ENCODE data around the gene ZNF200.
A peak's percentile ranks its signal among the peaks of the same experiment; 100 is the strongest.
"Not testable (repeated sequence)": the region's sequence is repeated elsewhere in the genome, so short reads cannot be mapped to it uniquely, and the experiment has no call there.

Gene ZNF200

DNA sequence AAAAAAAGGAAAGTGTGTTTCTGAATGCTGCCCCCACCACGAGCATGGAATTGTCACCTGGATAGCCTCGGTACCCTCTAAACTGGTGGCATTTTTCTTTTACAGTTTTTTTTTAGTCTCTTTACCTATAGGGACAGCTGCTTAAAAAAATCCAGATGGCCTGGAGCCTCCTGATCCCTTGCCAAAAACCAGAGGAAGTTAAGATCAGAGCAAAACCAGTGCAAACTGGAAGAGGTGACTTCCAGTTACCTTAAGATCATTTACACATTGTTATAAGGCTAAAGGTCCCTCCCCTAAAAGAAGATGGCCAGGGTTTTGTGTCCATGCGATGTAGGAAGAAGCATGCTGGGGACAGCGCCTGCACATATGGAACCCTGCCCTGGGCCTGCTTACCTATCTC, 18.0 kb upstream of the ZNF200 start:
- no peak for DNase-seq (ENCODE audit: low read depth in 3 of 3)

DNA sequence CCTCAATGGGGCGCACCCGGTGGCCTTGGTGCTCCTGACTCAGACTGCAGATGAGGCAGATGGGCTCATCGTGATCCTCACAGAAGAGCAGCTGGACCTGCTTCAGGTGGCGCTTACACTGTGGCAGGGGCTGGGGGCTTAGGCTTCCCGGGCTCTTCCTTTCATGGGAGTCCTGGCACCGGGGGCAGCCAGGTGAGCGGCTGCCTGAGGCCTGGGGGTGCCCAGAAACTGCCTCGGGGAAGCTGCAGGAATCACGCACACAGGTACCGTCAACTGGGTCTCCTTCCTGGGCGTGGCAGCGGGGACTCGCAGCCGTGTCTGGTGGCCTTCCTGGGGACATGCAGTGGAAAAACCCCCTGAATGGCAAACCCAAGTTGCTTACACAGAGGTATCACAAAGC, 14.5 kb upstream of the ZNF200 start:
- no peak for DNase-seq (ENCODE audit: low read depth in 3 of 3)

DNA sequence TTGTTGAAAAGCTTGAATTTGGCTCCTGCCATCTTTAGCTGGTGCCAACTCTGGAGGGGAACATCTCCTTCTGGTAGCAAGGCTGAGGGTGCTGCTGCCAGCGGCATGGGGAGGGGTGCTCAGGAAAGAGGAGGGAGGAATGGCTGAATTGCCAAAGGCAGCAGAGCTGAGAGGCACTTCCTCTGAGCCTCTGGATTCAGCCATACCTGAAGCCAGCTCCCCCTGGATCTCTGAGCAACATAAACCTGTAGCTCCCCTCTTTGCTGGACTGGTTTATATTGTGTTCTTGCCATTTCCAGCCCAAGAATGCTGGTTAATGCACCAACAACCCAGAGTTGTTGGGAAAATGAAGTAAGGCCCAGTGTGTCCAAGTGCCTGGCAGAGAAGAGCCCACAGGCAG, 14.1 kb upstream of the ZNF200 start:
- DNase-seq (ENCODE audit: low read depth in 3 of 3), result no peak

DNA sequence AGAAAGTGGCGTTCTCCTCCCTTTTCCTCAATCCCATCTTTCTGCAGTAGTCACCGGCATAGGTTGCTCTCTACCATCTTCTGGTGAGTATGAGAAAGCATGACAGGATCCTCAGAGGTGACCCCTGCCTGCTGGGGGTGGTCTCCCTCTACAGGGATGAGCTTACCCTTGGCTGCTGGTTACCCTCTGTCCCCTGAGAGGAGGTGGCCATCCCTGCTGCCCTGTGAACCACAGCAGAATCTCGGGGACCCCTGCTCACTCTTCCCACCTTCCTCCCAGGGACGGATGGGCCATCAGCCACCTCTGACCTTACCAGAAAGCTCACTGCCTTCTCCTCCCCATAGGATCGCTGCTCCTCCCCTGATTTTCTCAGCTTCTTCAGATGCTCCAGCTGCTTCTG, 13.6 kb upstream of the ZNF200 start:
- DNase-seq (ENCODE audit: low read depth in 3 of 3), result no peak

DNA sequence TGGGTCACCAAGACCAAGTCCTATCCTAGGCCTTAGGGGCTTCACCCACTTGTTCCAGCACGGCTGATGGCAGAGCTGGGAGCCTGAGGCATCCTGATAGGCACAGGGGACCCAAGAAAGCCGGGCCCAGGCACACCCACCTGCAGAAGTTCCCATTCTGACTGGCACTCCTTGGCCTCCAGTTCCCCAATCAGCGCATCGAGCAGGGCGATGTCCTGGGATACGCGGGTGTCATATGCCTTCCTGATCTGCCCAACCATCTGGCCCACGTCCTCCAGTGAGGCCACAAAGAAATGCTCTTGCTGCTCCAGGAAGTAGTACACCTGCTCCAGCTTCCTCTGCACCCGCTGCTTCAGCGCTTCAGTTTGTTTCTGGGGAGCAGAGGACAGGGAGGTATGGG, 11.9 kb upstream of the ZNF200 start:
- DNase-seq (ENCODE audit: low read depth in 3 of 3), result no peak

DNA sequence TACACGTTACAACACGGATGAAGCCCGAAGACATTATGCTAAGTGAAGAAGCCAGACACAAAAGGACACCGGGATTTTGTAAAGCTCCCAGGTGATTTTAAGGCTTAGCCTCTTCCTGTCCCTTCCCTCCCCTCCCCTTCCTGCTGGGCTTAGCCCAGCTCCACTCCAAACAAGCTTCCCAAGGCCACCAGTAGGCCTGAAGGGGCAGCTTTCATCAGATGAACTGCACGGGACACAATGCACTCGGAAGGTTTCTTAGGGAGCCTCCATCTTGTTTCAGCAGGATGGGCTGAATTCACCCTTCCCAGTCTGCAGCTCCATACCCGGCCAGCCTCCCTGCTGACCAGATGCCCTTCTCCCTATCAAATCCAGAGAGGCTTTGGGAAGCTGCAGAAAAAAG, 11.0 kb upstream of the ZNF200 start:
- DNase-seq (ENCODE audit: low read depth in 3 of 3), result no peak

DNA sequence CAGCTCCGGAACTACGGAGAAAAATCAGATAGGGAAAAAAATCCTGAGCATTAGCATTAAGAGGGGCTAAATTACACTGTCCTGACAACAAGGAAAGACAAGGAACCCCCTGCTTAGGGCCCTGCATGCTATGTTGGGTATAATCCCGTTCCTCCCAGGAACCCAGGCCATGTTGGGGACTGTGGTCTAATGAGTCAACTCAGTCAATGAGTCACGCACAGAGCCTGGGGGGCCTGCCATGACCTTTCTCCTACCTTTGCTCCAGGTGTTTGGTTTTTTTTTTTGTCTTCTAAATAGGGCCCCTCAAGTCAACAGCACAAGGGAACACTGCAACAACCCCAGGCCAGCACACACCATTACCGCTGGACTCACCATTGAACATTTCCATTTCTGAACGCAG, 8.9 kb upstream of the ZNF200 start:
- no peak for DNase-seq (ENCODE audit: low read depth in 3 of 3)

DNA sequence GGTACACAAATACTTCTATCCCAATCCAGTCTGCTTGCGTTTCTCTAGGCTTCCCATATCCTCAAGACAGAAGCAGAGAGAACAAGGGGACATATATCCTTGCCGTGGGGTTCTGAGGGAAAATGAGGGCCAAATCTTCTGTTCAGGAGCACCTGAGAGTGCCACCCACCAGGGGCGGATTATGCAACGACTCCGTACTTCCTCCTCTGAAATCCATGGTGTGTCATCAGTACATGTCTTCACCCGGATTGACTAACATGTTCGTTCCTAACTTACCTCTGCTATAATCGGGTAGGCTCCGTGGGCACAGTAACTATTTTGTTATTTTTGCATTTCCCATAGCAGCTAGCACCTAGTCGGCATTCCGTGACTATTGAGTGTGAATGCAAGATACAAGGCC, 7.8 kb upstream of the ZNF200 start:
- no peak for DNase-seq (ENCODE audit: low read depth in 3 of 3)

DNA sequence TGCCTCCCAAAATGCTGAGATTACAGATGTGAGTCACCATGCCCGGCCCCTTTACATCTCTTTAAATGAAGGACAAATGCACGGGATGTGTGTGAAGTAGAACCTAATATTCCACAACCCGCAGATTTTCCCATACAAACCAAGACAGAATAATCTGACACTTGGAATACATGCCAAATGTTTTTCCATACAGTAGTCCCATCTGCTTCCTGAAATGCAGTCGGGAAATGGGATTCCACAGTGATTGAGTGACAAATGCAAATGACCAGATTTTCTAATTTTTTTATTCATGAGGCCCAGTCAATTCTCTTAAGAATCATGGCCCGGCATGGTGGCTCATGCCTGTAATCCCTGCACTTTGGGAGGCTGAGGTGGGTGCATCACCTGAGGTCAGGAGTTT, 6.8 kb upstream of the ZNF200 start:
- DNase-seq (ENCODE audit: low read depth in 3 of 3), result no peak

DNA sequence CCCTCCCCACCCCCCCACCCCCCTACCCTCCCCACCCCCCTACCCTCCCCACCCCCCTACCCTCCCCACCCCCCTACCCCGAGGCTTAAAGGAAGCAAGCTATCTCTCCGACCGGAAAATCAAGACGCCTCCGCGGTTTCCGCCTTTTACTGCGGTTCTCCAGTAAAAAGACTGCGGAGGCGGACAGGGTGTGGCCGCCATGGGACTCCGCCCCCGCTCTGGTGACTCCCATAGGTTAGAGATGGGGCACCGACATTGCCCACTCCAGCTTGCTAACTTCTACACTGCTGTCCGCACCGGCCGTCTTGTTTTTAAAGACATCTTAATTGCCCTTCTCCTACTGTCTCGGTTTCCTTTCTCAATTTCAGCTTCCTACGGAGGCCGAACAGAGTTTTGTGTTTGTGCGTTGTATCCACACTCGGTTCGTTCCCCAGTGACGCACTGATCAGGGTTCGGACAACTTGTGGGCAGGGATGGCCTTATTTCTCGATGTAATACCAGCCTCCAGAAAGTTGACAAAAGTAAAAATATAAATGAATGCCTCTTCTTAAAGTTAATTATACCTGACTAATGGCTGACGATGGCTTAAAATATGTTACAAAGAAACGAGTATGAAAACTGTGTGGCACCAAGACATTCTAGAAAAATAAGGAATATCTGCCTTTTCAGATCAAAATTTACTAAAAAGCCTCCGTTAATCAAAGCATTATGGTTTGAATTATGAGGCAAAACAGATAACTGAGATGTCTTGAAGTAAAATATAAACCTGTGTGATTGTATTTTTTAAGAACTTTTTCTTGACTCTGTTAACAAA, 1.1 kb upstream of the ZNF200 start:
- peak in 1 of 3 experiments; percentile 25 for DNase-seq (ENCODE audit: low read depth in 3 of 3)

DNA sequence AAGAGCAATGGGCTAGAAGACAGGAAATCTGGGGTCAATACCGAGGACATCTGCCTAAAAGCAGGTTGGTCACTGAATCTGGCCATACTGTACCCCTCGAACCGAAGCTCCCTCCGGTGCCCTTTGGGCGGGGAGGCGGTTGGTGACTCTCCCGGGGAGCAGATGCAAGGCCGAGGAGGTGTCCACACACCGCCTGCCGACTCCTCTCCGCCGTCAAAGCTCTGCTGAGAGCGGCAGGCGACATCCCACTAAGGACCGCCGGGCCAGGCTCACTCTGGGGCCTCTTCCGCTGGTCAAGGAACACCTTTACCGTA, 458 bp downstream of the ZNF200 start:
- DNase-seq (ENCODE audit: low read depth in 3 of 3), result no peak

DNA sequence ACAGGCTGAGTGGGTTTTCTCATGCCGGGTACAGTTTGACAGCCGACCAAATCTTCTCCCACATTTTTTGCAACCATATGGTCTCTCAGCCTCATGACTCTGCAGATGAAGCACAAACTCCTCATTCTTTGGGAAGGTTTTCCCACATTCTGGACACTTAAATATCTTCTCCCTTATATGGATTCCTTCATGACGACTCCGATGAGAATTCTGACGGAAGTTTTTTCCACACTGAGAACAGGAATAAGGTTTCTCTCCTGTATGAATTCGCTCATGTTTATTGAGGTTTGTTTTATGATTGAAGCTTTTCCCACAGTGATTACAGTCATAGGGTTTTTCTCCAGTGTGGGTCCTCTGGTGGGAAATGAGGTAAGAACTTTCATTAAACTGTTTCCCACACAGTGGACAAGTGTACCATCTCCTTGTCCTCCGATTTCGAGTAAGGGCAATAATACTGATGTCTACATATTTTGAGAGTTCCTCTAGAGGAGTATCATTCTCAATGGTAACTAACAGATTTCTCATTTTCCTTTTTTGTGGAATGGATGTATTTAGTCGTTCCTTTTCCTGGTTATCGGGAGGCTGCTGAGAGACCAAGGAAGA, 10.9 kb downstream of the ZNF200 start:
- DNase-seq (ENCODE audit: low read depth in 3 of 3), result no peak

DNA sequence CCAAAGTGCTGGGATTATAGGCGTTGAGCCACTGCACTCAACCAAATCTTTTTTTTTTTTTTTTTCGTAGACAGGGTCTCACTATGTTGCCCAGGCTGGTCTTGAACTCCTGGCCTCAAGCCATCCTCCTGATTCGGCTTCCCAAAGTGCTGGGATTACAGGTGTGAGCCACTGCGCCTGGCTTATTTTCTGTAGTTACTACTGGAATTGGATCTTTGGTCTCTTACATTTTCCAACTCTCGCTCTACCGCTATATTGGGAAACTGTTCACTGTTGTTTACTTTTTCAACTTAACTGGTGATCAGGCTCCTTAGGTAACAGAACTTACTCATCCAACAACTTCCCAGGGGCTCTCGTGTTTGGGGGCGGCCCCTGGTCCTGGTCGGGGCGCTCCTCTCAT, 14.1 kb downstream of the ZNF200 start:
- no peak for DNase-seq (ENCODE audit: low read depth in 3 of 3)

DNA sequence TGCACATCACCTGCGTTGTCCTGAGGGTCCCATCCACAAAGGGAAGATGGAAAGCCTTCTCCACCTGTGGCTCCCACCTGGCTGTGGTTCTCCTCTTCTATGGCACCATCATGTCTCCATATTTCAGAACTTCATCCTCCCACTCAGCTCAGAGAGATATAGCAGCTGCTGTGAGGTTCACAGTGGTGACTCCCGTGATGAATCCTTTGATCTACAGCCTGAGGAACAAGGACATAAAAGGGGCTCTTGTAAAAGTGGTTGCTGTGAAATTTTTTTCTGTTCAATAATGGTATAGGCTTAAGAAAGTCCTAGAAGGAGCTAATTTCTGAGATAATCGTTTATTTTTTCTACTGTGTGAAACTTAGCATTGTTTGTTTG, 18.7 kb downstream of the ZNF200 start:
- no peak for DNase-seq (ENCODE audit: low read depth in 3 of 3)

DNA sequence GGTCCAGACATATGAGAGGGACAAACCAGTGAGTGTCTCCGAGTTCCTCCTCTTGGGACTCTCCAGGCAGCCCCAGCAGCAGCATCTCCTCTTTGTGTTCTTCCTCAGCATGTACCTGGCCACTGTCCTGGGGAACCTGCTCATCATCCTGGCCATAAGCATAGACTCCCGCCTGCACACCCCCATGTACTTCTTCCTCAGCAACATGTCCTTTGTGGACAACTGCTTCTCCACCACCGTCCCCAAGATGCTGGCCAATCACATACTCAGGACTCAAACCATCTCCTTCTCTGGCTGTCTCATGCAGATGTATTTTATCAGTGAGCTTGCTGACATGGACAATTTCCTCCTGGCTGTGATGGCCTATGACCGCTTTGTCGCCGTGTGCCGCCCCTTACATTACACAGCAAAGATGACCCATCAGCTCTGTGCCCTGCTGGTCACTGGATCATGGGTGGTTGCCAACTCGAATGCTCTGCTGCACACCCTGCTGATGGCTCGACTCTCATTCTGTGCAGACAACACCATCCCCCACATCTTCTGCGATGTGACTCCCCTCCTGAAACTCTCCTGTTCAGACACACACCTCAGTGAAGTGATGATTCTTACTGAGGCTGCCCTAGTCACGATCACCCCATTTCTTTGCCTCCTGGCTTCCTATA, 19.2 kb downstream of the ZNF200 start:
- DNase-seq (ENCODE audit: low read depth in 3 of 3), result no peak

DNA sequence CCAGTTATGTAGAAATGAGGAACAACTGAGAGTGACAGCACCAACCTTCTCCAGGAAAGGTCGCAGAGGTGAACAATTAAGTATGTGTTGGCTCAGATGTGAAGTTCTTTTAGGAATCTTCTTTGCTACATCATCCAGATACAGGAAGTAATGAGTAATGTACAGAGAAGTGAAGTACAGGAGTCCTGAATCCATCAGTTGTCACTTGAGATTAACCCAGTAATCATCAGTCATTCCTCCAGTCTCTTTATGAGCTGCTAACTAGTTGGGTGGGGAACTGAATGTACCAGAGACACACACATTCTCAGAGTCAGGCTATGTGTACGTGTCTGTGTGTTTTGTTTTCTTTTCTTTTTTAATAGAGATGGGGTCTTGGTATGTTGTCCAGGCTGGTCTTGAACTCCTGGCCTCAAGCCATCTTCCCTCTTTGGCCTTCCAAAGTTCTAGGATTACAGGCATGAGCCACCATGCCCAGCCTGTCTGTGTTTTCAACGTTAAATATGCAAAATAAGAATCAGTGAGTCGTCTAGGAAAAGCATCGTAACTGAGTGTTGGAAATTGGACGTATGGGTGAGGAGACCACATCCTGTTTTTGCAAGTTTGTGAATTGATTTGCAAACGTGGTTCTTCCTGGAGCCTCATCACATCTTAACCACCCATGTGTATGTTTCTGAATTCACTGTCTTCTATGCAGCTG, 19.9 kb downstream of the ZNF200 start:
- no peak for DNase-seq (ENCODE audit: low read depth in 3 of 3)

DNA sequence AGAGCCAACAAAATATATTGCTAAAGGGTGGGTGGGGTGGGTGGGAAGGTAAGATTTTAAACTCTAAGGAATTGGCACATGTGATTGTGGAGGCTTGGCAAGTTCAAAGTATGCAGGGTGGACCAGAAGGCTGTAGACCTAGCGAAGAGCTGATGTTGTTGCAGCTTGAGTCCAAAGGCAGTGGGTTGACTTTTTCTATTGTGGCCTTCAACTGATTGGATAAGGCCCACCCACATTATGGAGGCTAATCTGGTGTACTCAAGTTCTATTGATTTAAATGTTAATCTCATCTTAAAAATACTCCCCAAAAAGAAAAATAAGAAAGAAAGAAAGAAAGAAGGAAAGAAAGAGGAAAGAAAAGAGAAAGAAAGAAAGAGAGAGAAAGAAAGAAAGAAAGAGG, 22.4 kb downstream of the ZNF200 start:
- no peak for DNase-seq (ENCODE audit: low read depth in 3 of 3)

DNA sequence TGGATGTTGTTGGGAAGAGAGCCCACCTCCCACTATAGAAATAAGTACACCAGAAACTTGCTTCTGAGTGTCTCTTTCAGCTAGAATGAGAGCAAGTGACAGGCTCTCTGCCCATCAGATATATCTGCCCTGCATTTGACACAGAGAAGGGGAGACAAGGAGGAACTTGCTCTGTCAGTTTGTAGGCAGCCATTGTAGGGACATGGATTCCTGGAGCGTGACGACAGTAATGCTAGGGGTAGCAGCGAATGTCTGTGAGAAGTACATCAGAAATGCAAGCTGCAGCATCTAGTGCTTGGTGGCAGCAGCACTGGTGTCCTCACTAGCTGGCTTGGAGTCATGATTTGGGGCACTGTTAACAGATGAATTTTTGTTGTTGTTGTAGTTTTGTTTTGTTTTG, 23.0 kb downstream of the ZNF200 start:
- no peak for DNase-seq (ENCODE audit: low read depth in 3 of 3)

DNA sequence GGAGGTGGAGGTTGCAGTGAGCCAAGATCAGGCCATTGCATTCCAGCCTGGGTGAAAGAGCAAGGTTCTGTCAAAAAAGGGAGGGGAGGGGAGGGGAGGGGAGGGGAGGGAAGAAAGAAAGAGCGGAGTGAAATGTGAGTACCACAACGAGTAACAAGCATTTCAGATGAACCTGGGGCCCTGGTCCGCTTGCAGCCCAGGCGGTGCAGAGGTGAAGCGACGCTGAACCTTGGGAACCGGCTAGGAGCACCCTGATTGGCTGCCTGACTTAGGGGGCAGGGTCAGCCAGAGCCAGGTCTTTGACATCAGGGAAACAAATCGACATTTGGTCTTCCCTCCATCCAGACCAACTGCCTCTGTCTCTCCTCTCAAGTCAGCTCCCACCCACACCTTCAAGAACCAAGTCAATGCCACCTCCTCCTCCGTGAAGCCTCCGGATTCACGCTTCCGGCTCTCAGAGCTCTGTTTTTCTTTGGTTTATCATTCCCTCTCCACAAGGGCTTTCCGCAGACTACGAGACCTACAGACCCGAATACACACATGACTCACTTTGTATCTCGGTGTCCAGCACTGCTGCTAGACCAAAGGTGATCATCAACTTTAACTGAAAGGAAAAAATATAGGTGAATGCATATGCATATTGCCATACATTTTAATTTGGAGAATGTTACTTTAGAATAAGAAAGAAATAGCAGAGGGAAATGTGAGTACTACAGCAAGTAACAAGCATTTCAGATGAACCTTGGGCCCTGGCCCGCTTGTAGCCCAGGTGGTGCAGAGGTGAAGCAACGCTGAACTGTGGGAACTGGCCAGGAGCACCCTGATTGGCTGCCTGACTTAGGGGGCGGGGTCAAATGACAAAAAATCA, 27.6 kb downstream of the ZNF200 start:
- DNase-seq (ENCODE audit: low read depth in 3 of 3), result no peak

DNA sequence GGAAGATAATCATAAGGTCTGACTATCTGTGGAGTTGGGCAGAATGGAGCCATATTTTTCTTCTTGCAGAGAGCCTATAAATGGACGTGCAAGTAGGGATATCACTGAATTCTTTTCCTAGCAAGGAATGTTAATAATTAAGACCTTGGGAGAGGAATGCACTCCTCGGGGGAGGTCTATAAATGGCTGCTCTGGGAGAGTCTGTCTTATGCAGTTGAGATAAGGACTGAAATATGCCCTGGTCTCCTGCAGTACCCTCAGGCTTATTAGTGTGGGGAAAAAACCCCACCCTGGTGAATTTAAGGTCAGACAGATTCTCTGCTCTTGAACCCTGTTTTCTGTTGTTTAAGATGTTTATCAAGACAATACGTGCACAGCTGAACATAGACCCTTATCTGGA, 29.0 kb downstream of the ZNF200 start:
- DNase-seq (ENCODE audit: low read depth in 3 of 3), result not testable (repeated sequence)

DNA sequence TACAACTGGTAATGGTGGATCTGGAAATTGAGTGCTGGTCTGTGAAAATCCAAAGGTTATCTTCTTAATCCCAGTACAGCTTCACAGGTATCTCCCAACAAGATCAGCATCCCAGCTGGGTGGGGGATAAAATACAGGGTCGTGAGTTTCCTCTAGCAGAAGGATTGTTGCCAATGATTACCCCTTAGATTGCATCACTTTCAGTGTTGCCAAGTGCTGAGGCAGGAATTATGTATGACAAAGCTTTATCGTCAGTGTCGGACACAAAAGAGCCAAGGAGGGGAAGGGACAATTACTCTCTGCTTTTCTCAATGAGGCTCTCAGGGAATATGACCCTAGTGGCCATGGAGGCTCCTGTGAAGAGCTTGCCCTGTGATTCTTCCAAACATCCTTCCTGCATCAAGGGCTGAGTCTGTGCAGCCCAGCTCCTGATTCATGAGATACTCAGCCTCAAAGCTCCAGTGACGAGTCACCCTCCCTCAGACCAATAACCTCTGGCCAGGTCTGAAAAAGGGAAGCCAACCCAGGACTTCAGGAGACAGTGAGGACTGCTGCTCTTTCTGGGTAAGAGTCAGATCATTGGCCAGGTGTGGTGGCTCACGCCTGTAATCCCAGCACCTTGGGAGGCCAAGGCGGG, 31.9 kb downstream of the ZNF200 start:
- no peak for DNase-seq (ENCODE audit: low read depth in 3 of 3)
